ENCODE data around the gene FGD1. TPM values are rescaled to one million over a fixed set of nuclear protein-coding genes. Genes with fewer than 3 reads are reported as not detected.
A peak's percentile ranks its signal among the peaks of the same experiment; 100 is the strongest.

FGD1 gene
- total RNA-seq, 6 experiments from 2014 or later = 0.51 to 1.4 (median 0.77) TPM

DNA sequence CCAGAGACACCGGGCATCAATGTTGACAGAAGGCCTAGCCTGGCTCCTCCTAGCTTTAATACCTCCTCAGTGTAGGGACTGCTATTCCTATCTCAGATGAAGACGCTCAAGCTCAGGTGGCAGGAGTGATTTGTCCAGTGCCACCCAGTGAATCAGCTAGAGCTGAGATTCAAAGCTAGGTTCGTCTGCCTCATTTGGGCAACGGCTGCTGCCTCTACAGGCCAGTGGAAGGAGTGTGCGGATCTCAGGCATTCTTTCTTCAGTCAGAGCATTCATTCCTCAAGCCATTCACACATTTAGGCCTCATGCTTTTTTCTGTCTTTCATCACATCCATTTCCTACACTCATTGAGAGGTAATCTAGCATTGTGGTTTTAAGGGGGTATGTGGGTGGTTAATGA lies 48.6 kb downstream of the FGD1 start:
- no peaks in the 10 kb centered on the region for H3K4me1 ChIP-seq
- no peaks in the 10 kb centered on the region for H3K36me3 ChIP-seq
- DNase-seq (no peak), ATAC-seq (peak in 3 of 4 donors; percentile 25 to 33 (median 30))
- no peak overlapping the region for H3K4me3 ChIP-seq
- TF ChIP-seq, protein P1, sequence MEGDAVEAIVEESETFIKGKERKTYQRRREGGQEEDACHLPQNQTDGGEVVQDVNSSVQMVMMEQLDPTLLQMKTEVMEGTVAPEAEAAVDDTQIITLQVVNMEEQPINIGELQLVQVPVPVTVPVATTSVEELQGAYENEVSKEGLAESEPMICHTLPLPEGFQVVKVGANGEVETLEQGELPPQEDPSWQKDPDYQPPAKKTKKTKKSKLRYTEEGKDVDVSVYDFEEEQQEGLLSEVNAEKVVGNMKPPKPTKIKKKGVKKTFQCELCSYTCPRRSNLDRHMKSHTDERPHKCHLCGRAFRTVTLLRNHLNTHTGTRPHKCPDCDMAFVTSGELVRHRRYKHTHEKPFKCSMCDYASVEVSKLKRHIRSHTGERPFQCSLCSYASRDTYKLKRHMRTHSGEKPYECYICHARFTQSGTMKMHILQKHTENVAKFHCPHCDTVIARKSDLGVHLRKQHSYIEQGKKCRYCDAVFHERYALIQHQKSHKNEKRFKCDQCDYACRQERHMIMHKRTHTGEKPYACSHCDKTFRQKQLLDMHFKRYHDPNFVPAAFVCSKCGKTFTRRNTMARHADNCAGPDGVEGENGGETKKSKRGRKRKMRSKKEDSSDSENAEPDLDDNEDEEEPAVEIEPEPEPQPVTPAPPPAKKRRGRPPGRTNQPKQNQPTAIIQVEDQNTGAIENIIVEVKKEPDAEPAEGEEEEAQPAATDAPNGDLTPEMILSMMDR (IDR thresholded peaks at IDR 0.05) = peak in 3 of 4 donors; percentile 9 to 12 (median 9)
- no peak for TF ChIP-seq POLR2A (IDR thresholded peaks at IDR 0.05)
- no peaks in the 10 kb centered on the region for H3K9me3 ChIP-seq
- no peak overlapping the region for H3K27ac ChIP-seq
- no peaks in the 10 kb centered on the region for H3K27me3 ChIP-seq
- intact Hi-C loops (cut with DNase I) = no loop called here
- 92% methylated on average over 2 of the region's 5 CpGs for WGBS (ENCODE audit: insufficient coverage, low coverage, low lambda C conversion rate, missing lambda C conversion rate)

DNA sequence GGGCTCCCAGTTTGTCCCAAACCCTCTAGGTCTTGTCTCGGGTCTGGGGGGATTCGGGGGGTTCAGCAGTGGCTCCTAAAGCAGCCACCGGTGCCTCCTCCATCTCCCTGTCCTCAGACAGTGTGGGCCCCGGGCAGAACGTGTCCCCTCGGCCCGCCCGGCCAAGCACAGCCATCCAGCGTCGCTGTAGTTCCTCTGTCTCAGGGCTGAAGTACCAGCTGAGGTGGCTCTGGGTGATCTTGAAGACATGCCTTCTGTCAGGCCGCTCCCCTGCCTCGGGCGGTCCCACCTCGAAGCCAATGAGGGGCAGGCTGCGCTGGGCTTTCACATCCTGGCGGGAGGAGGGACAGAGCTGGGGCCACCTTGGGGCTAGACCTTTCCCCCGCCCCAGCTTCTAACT lies 50.0 kb downstream of the FGD1 start:
- no peaks in the 10 kb centered on the region for H3K27me3 ChIP-seq
- H3K9me3 ChIP-seq = no peaks in the 10 kb centered on the region
- no peak overlapping the region for H3K4me3 ChIP-seq
- intact Hi-C loops (cut with DNase I) = no loop called here
- no peaks in the 10 kb centered on the region for H3K36me3 ChIP-seq
- no peak overlapping the region for H3K27ac ChIP-seq
- DNase-seq (no peak), ATAC-seq (peak in 1 of 4 donors; percentile 25)
- peaks cover 0 to 8% (median 0%) of the 10 kb centered on the region in 4 donors for H3K4me1 ChIP-seq
- no CpG with 5 or more reads among the region's 17 CpGs for WGBS (ENCODE audit: insufficient coverage, low coverage, low lambda C conversion rate, missing lambda C conversion rate)
- no peak for TF ChIP-seq POLR2A (IDR thresholded peaks at IDR 0.05)
- TF ChIP-seq, protein P1 (IDR thresholded peaks at IDR 0.05) = no peak

DNA sequence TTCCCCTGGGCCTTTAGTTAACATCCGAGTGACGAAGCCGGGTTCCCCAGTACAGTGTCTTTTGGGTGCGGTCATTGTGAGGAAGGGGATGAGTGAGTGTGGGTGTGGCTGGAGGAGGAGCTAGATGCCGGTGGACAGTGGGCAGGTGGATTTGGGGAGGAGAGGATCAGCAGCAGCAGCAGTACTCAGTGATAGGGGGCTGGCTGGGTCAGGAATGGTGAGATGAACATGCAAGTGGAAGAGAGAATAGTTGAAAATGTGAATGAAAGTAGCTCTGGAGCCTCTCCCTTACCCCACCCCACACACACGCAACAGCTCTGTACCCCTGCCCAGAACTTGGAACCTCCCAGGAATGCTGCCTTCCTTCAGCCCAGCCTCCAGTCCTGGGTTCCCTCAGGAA lies 51.3 kb downstream of the FGD1 start:
- no peak for TF ChIP-seq POLR2A (IDR thresholded peaks at IDR 0.05)
- TF ChIP-seq, protein P1 (IDR thresholded peaks at IDR 0.05) = no peak
- Histone ChIP-seq H3K9me3 (no peaks in the 10 kb centered on the region), H3K36me3 (no peaks in the 10 kb centered on the region), H3K27me3 (no peaks in the 10 kb centered on the region), H3K27ac (no peak overlapping the region), H3K4me1 (peaks cover 0 to 10% (median 0%) of the 10 kb centered on the region in 4 donors), H3K4me3 (no peak overlapping the region)
- ATAC-seq = no peak
- intact Hi-C loops (cut with DNase I) = no loop called here
- DNase-seq = no peak
- 77% methylated on average over 5 of the region's 6 CpGs for WGBS (ENCODE audit: insufficient coverage, low coverage, low lambda C conversion rate, missing lambda C conversion rate)

DNA sequence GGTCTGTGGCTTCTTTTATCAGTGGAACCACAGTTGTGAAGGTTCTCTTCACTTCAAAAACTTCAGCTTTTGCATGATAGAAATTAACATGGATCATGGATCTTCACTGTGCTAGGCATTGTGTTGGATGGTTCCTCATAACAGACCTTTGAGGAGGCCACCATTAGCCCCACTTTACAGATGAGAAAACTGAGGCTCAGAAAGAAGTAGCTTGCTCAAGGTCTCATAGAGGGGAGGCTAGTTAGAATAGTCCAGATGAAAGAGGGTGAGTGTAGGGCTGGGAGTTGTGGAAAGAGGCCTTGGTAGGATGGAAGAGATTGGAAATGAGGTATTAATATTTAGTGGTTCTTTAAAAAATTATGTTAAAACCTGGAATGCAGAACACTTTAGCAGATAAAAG lies 53.2 kb downstream of the FGD1 start:
- Histone ChIP-seq H3K36me3 (no peaks in the 10 kb centered on the region), H3K9me3 (no peaks in the 10 kb centered on the region), H3K27me3 (no peaks in the 10 kb centered on the region), H3K4me1 (peaks cover 0 to 10% (median 0%) of the 10 kb centered on the region in 4 donors), H3K4me3 (no peak overlapping the region), H3K27ac (no peak overlapping the region)
- DNase-seq = no peak
- TF ChIP-seq POLR2A (IDR thresholded peaks at IDR 0.05) = no peak
- no peak for ATAC-seq
- intact Hi-C loops (cut with DNase I) = no loop called here

DNA sequence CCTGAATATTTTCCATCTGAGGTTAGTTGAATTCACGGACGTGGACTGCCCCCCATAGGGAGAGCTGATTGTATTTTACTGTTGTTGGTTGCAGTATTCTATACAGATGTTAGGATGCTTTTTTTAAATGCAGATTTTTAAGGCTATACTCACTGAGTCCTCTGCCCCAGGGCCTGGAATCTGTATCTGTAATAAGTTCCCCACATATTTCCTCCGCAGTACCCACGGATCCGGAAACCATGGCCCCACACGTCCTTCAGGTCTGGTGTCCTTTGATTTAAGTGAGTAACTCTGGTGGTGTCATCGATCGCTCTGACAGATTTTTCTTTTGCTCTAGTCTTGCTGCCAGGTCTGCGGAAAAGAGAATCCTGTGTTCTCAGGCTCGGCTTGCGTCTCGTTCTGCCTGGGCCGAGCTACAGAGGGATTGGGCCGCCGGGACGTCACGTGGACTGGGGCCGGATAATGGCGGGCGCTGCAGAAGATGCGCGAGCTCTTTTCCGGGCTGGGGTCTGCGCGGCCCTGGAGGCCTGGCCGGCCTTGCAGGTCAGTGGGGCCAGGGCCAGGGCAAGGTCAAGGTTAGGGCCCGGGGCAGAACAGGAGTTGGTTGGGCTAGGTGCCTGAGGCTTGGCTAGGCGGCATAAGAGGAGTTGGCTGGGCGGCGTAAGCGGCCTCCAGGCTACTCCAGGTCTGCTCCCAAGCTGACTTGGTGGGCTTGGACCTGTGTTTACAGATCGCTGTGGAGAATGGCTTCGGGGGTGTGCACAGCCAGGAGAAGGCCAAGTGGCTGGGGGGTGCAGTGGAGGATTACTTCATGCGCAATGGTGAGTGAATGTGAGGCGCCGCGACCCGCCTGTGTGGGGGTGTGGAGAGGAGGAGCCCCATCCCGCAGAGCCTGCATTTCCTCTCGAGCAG lies 55.8 kb downstream of the FGD1 start, which contains the start of gene TSR2:
TSS of gene TSR2 (plus strand) at position 445 of the 912 bp plus-strand sequence. CDS start at position 463, 18 bp downstream.
- H3K27ac ChIP-seq = peak within 1 kb of the TSS in 2 of 3 donors; percentile 9 to 24
- WGBS (ENCODE audit: insufficient coverage, low coverage, low lambda C conversion rate, missing lambda C conversion rate) = 25% methylated on average over 19 of the region's 40 CpGs
- peak; percentile 75 to 86 (median 85) for DNase-seq
- no peaks in the 10 kb centered on the region for H3K27me3 ChIP-seq
- ATAC-seq = peak; percentile 98 to 99 (median 99)
- peak within 1 kb of the TSS; percentile 68 to 84 (median 76) for H3K4me3 ChIP-seq
- intact Hi-C loops (cut with DNase I) = no loop called here
- H3K9me3 ChIP-seq = no peaks in the 10 kb centered on the region
- H3K36me3 ChIP-seq = no peaks in the 10 kb centered on the region
- TF ChIP-seq, protein P1 (IDR thresholded peaks at IDR 0.05) = peak in 3 of 4 donors; percentile 10 to 33 (median 31)
- TF ChIP-seq POLR2A (IDR thresholded peaks at IDR 0.05) = peak; percentile 31
- H3K4me1 ChIP-seq = peaks cover 0 to 10% (median 0%) of the 10 kb centered on the region in 4 donors
